ENCODE results near the gene BRIX1.
"Not testable (repeated sequence)": the region's sequence is repeated elsewhere in the genome, so short reads cannot be mapped to it uniquely, and the experiment has no call there.

Gene BRIX1

GRCh38 chr5:34914671-34915138, 806 bp upstream of the BRIX1 start:
- DNase-seq (ENCODE audit: low read depth, low spot score), result no peak

GRCh38 chr5:34915856-34916192, 313 bp downstream of the BRIX1 start:
- no peak for DNase-seq (ENCODE audit: low read depth, low spot score)

- no peak for DNase-seq (ENCODE audit: low read depth, low spot score)
Measured at GRCh38 chr5:34916518-34916917, 1.0 kb downstream of the BRIX1 start.

GRCh38 chr5:34918025-34918424, 2.5 kb downstream of the BRIX1 start:
- no peak for DNase-seq (ENCODE audit: low read depth, low spot score)

GRCh38 chr5:34919077-34919476, 3.6 kb downstream of the BRIX1 start:
- no peak for DNase-seq (ENCODE audit: low read depth, low spot score)

GRCh38 chr5:34923256-34923655, 7.7 kb downstream of the BRIX1 start:
- not testable (repeated sequence) for DNase-seq (ENCODE audit: low read depth, low spot score)

GRCh38 chr5:34923694-34924461, 8.4 kb downstream of the BRIX1 start:
- no peak for DNase-seq (ENCODE audit: low read depth, low spot score)

- no peak for DNase-seq (ENCODE audit: low read depth, low spot score)
Measured at GRCh38 chr5:34924462-34924765, 8.9 kb downstream of the BRIX1 start.

- no peak for DNase-seq (ENCODE audit: low read depth, low spot score)
Measured at GRCh38 chr5:34926318-34926888, 10.9 kb downstream of the BRIX1 start.

- no peak for DNase-seq (ENCODE audit: low read depth, low spot score)
Measured at GRCh38 chr5:34927785-34928184, 12.3 kb downstream of the BRIX1 start.

- no peak for DNase-seq (ENCODE audit: low read depth, low spot score)
Measured at GRCh38 chr5:34928267-34928666, 12.8 kb downstream of the BRIX1 start.

- peak; percentile 96 for DNase-seq (ENCODE audit: low read depth, low spot score)
Measured at GRCh38 chr5:34929134-34929719, 13.7 kb downstream of the BRIX1 start, which contains the start of gene DNAJC21. Gene DNAJC21, plus strand, starts transcription at chr5:34929559. Its CDS starts 261 bp downstream, at chr5:34929820.

GRCh38 chr5:34929720-34930461, 14.4 kb downstream of the BRIX1 start:
- DNase-seq (ENCODE audit: low read depth, low spot score), result peak; percentile 56

- no peak for DNase-seq (ENCODE audit: low read depth, low spot score)
Measured at GRCh38 chr5:34930462-34930844, 14.9 kb downstream of the BRIX1 start.

GRCh38 chr5:34930870-34931269, 15.4 kb downstream of the BRIX1 start:
- no peak for DNase-seq (ENCODE audit: low read depth, low spot score)

- DNase-seq (ENCODE audit: low read depth, low spot score), result no peak
Measured at GRCh38 chr5:34932947-34933346, 17.4 kb downstream of the BRIX1 start.

GRCh38 chr5:34941936-34942335, 26.4 kb downstream of the BRIX1 start:
- DNase-seq (ENCODE audit: low read depth, low spot score), result no peak

GRCh38 chr5:34944044-34944443, 28.5 kb downstream of the BRIX1 start:
- DNase-seq (ENCODE audit: low read depth, low spot score), result no peak

GRCh38 chr5:34944460-34945047, 29.0 kb downstream of the BRIX1 start:
- no peak for DNase-seq (ENCODE audit: low read depth, low spot score)

GRCh38 chr5:34957321-34957720, 41.8 kb downstream of the BRIX1 start:
- DNase-seq (ENCODE audit: low read depth, low spot score), result no peak

GRCh38 chr5:34957857-34958690, 42.6 kb downstream of the BRIX1 start:
- DNase-seq (ENCODE audit: low read depth, low spot score), result no peak
